DMS 273 treated with DMSO at 0.1 percent for 48 hours (cell line): ENCODE measurements around the gene PNMA8A.
A peak's percentile ranks its signal among the peaks of the same experiment; 100 is the strongest.
"Not testable (repeated sequence)": the region's sequence is repeated elsewhere in the genome, so short reads cannot be mapped to it uniquely, and the experiment has no call there.

Experiments
- DNase-seq: peaks from one replicate; lab custom pipeline; 2025; lab: John Stamatoyannopoulos, UW

PNMA8A gene

DNA sequence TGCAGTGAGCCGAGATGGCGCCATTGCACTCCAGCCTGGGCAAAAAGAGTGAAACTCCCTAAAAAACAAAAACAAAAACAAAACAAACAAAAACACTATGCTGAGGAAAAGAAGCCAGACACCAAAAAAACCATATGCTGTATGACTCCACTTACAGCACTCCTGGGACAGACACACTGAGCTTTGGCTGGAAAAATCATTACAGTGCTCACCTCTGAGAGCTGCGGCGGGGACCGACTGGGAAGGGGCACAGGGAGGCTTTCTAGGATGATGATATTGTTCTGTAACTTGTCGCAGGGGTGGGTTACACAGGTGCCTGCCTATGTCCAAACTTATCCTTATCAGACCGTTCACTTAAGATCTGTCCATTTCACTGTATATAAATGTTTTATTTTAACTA lies 7.8 kb downstream of the PNMA8A start:
- no peak for DNase-seq

DNA sequence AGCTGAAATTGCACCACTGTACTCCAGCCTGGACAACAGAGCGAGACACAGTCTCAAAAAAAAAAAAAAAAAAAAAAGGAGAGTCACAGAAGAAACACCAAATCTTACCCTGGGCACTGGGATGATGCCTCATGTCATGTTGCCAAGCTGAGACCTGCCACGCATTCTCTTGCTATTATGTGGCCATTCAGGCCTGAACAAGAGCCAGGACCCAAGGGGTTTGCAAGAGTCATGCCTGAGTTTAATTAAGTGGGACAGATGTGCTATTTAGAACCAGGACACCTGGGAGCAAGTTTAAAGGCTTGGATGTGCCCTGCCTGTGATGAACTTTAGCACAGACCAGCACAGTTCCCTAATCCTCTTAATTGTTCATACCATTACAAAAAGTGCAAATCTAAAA lies 9.8 kb downstream of the PNMA8A start:
- DNase-seq, result peak; percentile 29

DNA sequence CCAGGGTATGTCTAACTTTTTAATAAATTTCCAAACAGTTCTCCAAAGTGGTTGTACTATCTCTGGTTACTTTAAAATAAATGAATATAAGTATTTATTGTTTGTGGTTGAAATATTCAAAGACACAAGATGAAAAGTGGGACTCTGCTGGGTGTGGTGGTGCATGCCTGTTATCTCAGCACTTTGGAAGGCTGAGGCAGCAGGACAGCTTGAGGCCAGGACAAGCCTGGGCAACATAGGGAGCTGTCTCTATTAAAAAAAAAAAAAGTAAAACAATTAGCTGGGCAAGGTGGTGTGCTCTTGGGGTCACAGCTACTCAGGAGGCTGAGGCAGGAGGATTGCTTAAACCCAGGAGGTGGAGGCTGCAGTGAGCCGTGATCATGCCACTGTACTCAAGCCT lies 10.4 kb downstream of the PNMA8A start:
- no peak for DNase-seq

- DNase-seq, result no peak
Observed at GRCh38 chr19:46460055-46460454, 11.3 kb downstream of the PNMA8A start.

DNA sequence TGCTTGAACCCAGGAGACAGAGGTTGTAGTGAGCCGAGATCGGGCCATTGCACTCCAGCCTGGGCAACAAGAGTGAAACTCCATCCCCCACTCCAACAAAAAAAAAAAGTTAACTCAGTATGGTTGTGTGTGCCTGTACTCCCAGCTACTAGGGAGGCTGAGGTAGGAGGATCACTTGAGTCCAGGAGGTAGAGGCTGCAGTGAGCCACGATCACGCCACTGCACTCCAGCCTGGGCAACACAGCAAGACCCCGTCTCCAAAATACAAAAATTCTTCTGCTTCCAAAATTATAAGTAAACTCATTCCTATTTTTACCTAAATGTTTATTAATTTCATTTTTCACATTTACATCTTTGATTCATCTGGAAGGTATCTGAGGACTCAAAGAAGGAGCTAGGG lies 14.4 kb downstream of the PNMA8A start:
- DNase-seq, result no peak

GRCh38 chr19:46454244-46454643 lies 17.1 kb downstream of the PNMA8A start:
- no peak for DNase-seq

GRCh38 chr19:46453661-46454060 lies 17.7 kb downstream of the PNMA8A start:
- DNase-seq, result no peak

DNA sequence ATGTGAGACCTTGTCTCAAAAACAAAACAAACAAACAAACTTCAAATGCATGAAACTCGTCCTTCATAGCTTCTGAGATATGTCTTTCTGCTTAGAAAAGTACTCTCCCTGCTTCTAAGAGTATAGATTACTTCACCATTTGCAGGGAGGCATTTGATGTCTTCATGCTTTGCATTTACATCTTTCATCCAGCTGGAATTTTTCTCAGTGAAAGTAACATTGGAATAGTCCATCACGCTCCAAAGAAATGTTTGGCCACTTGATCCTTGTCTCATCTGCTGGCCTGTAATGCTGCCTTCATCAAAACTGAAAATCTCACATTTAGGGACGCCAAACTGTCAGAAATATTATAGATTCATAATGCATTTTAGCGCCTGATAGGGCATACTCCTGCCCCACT lies 19.2 kb downstream of the PNMA8A start:
- no peak for DNase-seq

- peak; percentile 75 for DNase-seq
Observed at GRCh38 chr19:46451352-46451751, 20.0 kb downstream of the PNMA8A start.

DNA sequence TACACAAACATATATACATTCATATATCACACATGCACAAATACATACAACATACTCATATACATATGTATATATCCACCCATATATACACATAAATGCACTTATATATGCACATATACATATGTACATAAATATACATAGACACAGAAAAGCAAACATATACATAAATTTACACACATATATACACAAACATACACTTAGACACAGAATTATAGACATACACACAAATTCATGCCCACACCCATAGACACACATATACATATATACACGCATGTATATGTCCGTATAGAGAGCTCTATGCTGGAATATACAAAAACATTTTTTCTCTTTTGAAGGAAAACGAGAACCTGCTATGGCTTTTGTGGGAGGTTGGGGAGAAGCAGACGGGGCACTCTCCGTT lies 20.6 kb downstream of the PNMA8A start:
- no peak for DNase-seq

DNA sequence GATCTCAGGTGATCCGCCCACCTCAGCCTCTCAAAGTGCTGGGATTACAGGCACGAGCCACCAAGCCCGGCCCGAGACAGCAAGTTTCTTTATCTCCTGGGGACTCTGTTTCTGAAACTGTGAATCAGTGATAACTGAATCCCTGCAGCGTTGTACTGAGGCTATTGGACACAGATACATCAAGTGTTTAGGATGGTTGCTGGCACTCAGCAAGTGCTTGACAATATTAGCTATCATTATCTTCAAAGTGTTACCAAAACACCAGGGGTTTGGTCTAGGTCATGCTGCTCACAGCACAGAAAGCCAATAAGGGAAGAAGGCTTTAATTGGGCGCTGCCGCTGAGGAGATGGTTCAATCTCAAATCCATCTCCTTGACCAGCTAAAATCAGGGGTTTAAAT lies 22.1 kb downstream of the PNMA8A start:
- DNase-seq, result no peak

- no peak for DNase-seq
Observed at GRCh38 chr19:46448601-46449000, 22.8 kb downstream of the PNMA8A start.

GRCh38 chr19:46447824-46448223 lies 23.5 kb downstream of the PNMA8A start:
- DNase-seq, result no peak

DNA sequence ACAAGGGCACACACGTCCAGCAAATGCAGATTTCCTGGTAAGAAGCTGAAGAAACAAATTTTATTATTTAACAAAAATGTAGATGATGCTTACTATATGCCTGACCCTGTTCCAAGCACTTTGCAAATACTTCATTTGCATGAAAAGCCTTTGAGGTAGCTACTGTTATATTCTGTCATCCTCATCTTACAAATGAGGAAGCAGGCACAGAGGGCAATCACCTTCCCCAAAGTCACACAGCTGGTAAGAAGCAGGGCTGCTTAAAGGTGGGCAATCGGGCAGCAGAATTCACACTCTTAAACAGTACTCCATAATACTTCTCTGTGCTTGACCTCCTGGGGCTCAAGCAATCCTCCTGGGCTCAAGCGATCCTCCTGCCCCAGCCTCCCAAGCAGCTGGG lies 24.4 kb downstream of the PNMA8A start:
- no peak for DNase-seq

- DNase-seq, result no peak
Observed at GRCh38 chr19:46446021-46446420, 25.3 kb downstream of the PNMA8A start.

GRCh38 chr19:46442808-46443450 lies 28.4 kb downstream of the PNMA8A start:
- DNase-seq, result no peak

GRCh38 chr19:46441866-46442265 lies 29.5 kb downstream of the PNMA8A start:
- DNase-seq, result no peak

GRCh38 chr19:46435689-46436088 lies 35.7 kb downstream of the PNMA8A start:
- not testable (repeated sequence) for DNase-seq

DNA sequence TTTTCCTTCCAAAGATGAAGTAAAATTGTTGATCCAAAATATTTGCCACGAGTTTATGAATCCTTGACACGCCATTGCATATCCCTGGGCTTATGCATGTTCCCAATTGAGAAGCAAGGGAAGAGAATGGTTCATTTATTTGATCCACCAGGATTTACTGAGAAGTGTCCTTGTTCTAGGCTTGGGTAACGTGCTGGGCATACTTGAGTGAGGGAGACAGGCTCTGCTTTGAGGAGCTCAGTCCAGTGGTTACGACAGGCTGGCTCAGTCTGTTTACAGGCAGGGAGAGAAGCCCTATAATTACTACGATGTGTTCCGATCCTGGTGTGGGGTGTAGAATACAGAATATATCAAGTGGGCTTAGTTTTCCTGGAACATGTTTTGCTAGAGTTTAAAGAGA lies 36.4 kb downstream of the PNMA8A start:
- DNase-seq, result no peak

DNA sequence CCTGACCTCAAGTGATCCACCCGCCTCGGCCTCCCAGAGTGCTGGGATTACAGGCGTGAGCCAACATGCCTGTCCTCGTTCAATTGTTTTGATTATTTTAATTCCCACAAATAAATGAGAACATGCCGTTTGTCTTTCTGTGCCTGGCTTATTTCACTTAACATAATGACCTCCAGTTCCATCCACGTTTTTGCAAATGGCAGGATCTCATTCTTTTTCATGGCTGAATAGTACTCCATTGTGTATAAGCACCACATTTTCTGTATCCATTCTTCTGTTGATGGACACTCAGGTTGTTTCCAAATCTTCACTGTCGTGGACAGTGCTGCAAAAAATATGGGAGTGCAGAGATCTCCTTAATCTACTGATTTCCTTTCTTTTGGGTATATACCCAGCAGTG lies 37.9 kb downstream of the PNMA8A start:
- not testable (repeated sequence) for DNase-seq

DNA sequence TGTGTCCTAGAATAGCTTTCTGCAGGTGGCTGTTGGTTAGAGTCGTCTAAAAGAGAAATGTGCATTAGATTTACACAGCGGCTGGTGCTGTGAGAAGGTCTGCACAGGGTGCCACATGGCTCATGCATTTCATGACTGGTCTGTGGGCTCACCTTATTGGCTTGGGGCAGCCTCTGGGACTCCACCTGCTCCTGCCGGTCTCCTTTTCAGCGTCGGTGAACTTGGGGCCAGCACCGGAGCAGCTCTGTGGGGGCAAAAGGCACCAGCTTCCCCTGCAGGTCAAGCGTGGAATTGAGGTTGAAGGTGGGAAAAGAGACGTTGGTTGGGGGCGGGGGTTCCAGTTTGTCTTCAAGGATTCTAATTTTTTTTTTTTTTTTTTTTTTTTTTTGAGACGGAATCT lies 39.5 kb downstream of the PNMA8A start:
- no peak for DNase-seq

GRCh38 chr19:46429999-46430398 lies 41.4 kb downstream of the PNMA8A start:
- DNase-seq, result no peak

GRCh38 chr19:46428239-46429135 lies 42.9 kb downstream of the PNMA8A start, which contains the start of gene PNMA8C:
Gene PNMA8C (minus strand): TSS chr19:46428936. CDS start chr19:46428359, 577 bp downstream.
- DNase-seq, result no peak
